GM19395 (cell line): ENCODE results near the gene PRKN.
"Not testable (repeated sequence)": the region's sequence is repeated elsewhere in the genome, so short reads cannot be mapped to it uniquely, and the experiment has no call there.

ENCODE experiments used
- ATAC-seq: cut with Tn5 transposase; IDR thresholded peaks from one replicate; pipeline ENCODE4 v1.9.1; 2021; ENCODE audit warnings: mild to moderate bottlenecking, moderate library complexity; ENCODE audit not compliant: unreplicated experiment

The PRKN gene

GRCh38 chr6:161540532-161540931, 1187.0 kb downstream of the PRKN start:
- no peak for ATAC-seq

GRCh38 chr6:161536224-161536630, 1191.3 kb downstream of the PRKN start:
- ATAC-seq = no peak

DNA sequence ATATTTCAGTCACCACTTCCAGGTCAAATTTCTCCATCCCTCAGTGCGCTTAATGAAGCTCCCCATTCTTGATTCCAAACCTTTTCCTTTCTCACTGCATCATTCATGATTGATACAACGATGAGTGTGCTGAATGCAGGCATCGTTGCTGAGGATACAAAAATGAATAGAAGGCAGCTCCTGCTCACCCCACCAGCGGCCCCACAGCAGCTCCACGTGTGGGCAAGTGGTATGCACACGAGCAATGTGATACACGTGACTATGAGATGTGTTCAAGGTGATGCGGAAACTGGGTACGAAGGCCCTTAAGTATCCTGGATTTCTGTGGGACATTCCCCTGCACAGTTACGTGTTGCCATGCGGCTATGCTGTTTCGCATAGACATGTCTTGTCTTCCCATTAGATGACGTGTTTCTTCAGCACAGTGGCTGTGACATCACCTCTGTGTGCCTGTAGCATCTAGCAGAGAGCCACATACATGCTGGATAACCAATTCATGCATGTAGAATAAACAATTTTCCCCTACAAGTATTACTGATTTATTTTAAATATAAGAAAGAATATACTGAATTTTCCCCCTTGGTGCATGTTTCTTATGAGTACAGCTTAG, 1193.2 kb downstream of the PRKN start:
- no peak for ATAC-seq

GRCh38 chr6:161533266-161533665, 1194.3 kb downstream of the PRKN start:
- ATAC-seq = no peak

GRCh38 chr6:161532536-161532935, 1195.0 kb downstream of the PRKN start:
- ATAC-seq = no peak

- ATAC-seq = no peak
Measured at GRCh38 chr6:161526794-161527193, 1200.8 kb downstream of the PRKN start.

GRCh38 chr6:161523362-161523761, 1204.2 kb downstream of the PRKN start:
- ATAC-seq = no peak

GRCh38 chr6:161522276-161522675, 1205.3 kb downstream of the PRKN start:
- ATAC-seq = no peak

- ATAC-seq = no peak
Measured at GRCh38 chr6:161511447-161512095, 1216.0 kb downstream of the PRKN start.

DNA sequence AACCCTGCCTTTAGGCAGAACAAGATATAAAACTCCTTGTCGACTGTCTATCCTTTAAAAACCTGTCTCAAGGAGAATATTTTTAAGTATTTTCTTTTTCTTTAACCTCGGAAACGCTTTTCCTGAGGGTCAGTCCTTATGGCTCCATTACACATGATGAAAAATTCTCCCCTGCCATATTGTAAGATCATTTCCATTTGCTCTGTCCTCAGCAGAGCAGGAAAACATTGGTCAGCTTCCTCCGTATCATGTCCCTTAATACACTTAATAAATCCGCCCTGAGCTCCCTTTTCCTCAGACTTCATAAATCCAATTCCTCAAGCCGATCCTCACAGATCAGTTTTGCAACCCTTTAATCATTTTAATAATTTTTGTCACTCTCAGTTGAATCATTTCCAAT, 1219.2 kb downstream of the PRKN start:
- no peak for ATAC-seq

GRCh38 chr6:161507375-161507774, 1220.2 kb downstream of the PRKN start:
- ATAC-seq = no peak

DNA sequence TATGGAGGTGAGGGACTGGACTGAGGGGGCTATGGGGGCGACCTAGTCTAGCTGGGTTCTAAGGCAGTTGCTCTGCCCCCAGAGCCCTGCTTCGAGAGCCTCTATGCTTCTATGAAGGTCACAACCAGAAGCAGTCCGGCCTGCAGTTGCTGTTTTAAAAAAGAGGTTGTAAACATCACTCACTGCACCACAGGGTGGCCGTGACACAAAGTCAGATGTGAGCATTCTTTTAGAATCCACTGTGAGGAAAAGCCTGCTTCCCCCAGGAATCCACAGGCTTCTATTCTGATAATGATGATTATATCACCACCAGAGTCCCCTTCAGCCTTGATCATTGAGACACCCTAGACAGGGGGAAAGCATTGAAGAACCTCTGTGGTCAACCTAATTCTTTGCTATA, 1224.0 kb downstream of the PRKN start:
- ATAC-seq = no peak

- ATAC-seq = no peak
Measured at GRCh38 chr6:161498881-161499280, 1228.7 kb downstream of the PRKN start.

DNA sequence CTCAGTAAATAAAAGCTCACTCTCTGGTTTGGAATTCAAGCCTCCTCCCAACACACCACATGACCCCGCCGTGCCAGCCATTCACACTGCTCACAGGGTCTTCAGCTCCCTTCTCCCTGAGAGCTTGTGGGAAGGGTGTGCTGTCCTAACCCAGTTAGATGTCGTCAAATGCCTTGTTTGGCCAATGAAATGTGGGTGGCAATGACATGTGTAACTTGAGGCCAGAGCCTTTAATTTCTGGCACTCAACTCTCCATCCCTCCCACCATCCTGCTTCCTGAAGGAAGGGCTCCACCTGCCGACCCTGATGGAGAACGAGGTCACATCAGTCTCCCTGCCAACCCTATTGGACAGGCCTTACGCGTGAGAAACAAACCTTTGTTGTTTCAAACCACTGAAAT, 1229.2 kb downstream of the PRKN start:
- no peak for ATAC-seq

DNA sequence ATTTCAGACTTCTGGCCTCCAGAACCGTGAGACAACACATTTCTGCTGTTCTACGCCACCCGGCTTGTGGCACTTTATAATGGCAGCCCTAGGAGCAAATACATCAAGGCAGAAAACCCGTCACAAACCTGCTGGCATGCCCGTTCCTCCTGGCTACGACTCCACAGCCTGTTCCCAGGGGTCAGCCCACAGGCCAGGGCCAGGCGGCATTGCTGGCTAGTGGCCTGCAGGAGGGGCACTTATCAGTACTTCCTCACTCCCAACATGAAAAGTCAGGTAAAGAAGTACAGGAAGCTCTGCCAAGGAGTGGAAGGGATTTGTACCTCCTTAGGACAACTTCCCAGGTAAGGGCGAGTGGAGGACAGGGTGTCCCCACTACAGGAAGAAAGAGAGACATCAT, 1230.6 kb downstream of the PRKN start:
- no peak for ATAC-seq

DNA sequence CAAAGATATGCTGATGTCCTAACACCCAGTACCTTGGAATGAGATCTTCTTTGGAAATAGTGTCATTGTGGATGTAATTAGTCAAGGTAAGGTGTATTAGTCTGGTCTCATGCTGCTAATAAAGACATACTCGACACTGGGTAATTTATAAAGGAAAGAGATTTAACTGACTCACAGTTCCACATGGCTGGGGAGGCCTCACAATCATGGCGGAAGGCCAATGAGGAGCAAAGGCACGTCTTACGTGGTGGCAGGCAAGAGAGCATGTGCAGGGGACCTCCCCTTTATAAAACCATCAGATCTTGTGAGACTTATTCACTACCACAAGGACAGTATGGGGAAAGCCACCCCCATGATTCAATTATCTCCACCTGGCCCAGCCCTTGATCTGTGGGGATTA, 1231.3 kb downstream of the PRKN start:
- not testable (repeated sequence) for ATAC-seq

DNA sequence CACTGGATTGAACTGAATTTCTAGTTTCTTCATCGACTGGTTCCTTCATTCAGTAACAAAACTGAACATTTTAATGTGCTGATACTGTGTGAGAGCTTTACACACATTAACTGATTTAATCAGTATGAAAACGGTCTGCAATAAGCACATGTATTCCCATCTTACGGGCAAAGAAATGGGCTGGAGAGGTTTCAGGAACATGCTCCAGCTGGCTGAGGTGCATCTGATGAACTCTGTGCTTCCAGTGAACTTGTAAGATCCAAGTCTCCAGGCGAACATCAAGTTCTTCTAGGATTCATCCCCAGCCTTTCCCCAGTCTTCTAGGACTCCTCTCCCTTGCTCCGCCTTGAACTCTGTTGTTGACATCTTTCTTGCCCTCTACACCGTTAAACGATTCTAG, 1233.0 kb downstream of the PRKN start:
- ATAC-seq = no peak

GRCh38 chr6:161493576-161494118, 1233.9 kb downstream of the PRKN start:
- ATAC-seq = no peak

DNA sequence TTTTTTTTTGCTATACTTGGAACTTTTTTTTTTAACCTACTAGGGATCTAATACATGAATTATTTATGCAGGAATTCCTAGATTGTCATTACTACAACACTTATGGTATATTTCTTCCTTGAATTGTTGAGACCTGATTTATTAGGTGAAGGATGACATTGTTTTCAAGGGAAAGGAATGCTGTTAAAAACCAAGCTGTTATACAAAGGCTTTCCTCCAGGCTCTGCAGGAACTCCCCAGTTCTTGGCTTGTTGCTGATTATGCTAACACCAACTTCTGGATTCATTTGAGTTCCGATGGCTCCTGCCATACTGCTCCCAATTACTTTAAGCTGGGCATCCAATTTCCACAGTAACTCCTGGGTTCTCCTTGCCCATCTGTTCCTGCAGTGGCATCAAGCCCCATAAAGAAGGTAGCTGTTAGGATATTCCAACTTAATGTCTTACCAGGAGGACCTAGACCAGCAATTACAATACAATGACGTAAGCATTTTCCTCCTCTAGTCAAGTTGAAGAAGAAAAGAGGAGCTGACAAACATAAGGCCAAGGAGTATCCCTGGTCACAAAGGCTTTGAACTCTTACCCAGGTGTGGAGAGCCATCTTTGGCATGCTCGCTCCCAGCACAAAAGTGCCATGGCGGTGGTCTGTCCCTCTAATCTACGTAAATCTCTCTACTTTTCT, 1237.8 kb downstream of the PRKN start:
- no peak for ATAC-seq

DNA sequence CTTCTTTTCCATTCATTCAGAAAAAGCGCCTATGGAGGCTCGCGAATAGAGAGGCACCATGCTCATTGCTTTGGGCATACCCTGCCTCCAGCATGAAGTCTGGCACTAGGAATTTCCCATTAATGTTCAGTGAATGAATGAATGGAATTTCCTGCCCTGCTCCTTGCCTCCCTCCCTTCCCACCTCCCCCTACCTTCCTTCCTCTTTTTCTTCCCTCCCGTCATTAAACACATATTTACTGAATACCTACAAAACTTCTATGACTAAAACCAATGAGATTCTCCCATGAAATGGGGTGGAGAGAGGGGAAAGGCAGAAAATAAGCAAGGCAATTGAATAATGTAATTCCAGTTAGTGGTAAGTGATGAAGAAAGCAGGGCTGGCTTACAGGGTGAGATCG, 1239.9 kb downstream of the PRKN start:
- no peak for ATAC-seq

- no peak for ATAC-seq
Measured at GRCh38 chr6:161487217-161487531, 1240.4 kb downstream of the PRKN start.
